ENCODE data around the gene ARL6IP5.

The ARL6IP5 gene

DNA sequence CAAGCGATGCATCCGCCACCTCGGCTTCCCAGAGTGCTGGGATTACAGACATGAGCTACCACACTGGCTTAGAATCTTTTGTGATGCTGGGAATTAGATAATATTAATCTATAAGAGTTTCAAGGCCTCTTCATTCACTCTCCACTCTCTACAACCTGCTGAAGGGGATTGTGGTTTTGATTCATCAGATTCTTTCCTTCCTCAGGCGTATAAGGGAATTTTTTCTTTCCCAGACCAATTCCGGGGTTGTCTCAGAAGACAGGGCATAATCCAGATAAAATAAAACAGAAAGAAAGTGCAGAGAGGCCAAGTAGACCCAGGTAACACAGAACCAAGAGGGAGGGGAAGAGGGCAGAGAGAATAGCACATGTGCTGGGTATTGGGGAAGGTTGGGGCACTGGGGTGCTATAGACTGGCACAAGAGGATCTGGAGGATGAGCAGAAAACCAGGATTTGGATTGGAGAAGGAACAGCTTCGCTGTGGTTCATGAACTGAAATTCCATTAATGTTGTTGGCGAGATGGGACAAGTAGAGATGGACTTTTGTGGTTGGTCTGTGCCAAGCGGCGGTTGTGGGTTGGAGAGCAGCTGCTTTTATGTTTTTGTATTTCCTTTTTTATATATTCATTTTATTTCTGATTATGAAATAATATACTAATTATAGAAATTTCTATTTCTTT lies 12.8 kb downstream of the ARL6IP5 start:
- no peak overlapping the region for H3K4me2 ChIP-seq (ENCODE audit: low read depth, low read length, poor library complexity, severe bottlenecking)
- H3K4me1 ChIP-seq (ENCODE audit: insufficient read depth, low read length, poor library complexity, severe bottlenecking) = peaks cover 25% of the 10 kb centered on the region
- H3K79me2 ChIP-seq (ENCODE audit: insufficient read depth, low read length) = peaks cover 78% of the 10 kb centered on the region
- peaks cover 13% of the 10 kb centered on the region; the same call in 1 of the 2 replicates for H3K36me3 ChIP-seq (ENCODE audit: insufficient read depth, low read length)
- H3F3A ChIP-seq (ENCODE audit: low read depth) = peaks cover under 1% of the 10 kb centered on the region; the same call in 1 of the 2 replicates
- TF ChIP-seq EZH2phosphoT487 (IDR thresholded peaks at IDR 0.05; ENCODE audit: borderline replicate concordance) = no peak
- TF ChIP-seq, protein P1, sequence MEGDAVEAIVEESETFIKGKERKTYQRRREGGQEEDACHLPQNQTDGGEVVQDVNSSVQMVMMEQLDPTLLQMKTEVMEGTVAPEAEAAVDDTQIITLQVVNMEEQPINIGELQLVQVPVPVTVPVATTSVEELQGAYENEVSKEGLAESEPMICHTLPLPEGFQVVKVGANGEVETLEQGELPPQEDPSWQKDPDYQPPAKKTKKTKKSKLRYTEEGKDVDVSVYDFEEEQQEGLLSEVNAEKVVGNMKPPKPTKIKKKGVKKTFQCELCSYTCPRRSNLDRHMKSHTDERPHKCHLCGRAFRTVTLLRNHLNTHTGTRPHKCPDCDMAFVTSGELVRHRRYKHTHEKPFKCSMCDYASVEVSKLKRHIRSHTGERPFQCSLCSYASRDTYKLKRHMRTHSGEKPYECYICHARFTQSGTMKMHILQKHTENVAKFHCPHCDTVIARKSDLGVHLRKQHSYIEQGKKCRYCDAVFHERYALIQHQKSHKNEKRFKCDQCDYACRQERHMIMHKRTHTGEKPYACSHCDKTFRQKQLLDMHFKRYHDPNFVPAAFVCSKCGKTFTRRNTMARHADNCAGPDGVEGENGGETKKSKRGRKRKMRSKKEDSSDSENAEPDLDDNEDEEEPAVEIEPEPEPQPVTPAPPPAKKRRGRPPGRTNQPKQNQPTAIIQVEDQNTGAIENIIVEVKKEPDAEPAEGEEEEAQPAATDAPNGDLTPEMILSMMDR (conservative IDR thresholded peaks at IDR 0.05; ENCODE audit: low read length) = no peak
- no peak overlapping the region for H3K4me3 ChIP-seq (ENCODE audit: low read length, poor library complexity, severe bottlenecking)
- H3K9me2 ChIP-seq (replicated peaks; ENCODE audit: low read depth, low read length) = no peaks in the 10 kb centered on the region
- no peaks in the 10 kb centered on the region for H3K9me3 ChIP-seq (ENCODE audit: insufficient read depth, low read depth, low read length)
- H3K9ac ChIP-seq (ENCODE audit: low read depth, low read length, poor library complexity, severe bottlenecking) = no peak overlapping the region
- H2AFZ ChIP-seq (ENCODE audit: low read length) = no peak overlapping the region
- no peaks in the 10 kb centered on the region for H3K27me3 ChIP-seq (ENCODE audit: insufficient read depth, low read length, poor library complexity, severe bottlenecking)
- H4K20me1 ChIP-seq (ENCODE audit: insufficient read depth, low read length, poor library complexity, severe bottlenecking) = peaks cover 8% of the 10 kb centered on the region

DNA sequence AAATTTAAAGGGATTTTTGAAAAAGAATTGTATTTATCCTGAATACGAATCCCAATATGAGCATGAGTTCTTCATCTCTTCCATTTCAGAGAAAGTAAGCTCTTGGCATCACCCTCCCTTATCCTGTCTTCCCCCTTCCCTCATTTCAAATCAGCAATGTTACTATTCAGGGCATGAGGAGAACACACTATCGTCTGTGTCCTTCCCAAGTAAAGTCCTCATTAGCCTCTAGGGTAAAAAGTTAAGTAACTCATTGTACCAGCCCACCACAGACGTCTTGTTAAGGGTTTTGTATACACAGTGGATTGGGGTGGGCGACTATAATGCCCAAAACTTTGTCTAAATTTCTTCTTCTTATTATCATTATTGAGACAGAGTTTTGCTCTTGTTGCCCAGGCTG lies 14.8 kb downstream of the ARL6IP5 start:
- no peaks in the 10 kb centered on the region for H3F3A ChIP-seq (ENCODE audit: low read depth)
- no peak overlapping the region for H3K9ac ChIP-seq (ENCODE audit: low read depth, low read length, poor library complexity, severe bottlenecking)
- H3K27me3 ChIP-seq (ENCODE audit: insufficient read depth, low read length, poor library complexity, severe bottlenecking) = no peaks in the 10 kb centered on the region
- no peak overlapping the region for H3K4me2 ChIP-seq (ENCODE audit: low read depth, low read length, poor library complexity, severe bottlenecking)
- H3K9me3 ChIP-seq (ENCODE audit: insufficient read depth, low read depth, low read length) = no peaks in the 10 kb centered on the region
- peaks cover 31% of the 10 kb centered on the region; the same call in 1 of the 2 replicates for H3K36me3 ChIP-seq (ENCODE audit: insufficient read depth, low read length)
- H4K20me1 ChIP-seq (ENCODE audit: insufficient read depth, low read length, poor library complexity, severe bottlenecking) = peaks cover 3% of the 10 kb centered on the region
- peaks cover 9% of the 10 kb centered on the region for H3K4me1 ChIP-seq (ENCODE audit: insufficient read depth, low read length, poor library complexity, severe bottlenecking)
- H3K4me3 ChIP-seq (ENCODE audit: low read length, poor library complexity, severe bottlenecking) = no peak overlapping the region
- TF ChIP-seq EZH2phosphoT487 (IDR thresholded peaks at IDR 0.05; ENCODE audit: borderline replicate concordance) = no peak
- TF ChIP-seq, protein P1 (conservative IDR thresholded peaks at IDR 0.05; ENCODE audit: low read length) = no peak
- peaks cover 58% of the 10 kb centered on the region for H3K79me2 ChIP-seq (ENCODE audit: insufficient read depth, low read length)
- H3K9me2 ChIP-seq (replicated peaks; ENCODE audit: low read depth, low read length) = no peaks in the 10 kb centered on the region
- no peak overlapping the region for H2AFZ ChIP-seq (ENCODE audit: low read length)

DNA sequence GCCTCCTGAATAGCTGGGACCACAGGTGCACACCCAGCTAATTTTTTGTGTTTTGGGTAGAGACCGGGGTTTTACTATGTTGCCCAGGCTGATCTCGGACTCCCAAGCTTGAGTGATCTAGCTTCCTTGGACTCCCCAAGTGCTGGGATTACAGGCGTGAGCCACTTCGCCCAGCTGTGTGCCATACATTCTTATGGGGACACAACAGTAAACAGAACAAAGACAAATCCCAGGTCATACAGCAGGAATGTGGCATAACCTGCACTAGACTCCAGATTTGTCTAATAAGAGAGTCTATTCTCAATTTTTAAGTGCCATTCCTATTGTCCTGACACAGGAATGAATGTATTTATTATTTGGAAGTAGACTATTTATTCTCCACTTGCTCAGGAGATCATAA lies 17.6 kb downstream of the ARL6IP5 start:
- Histone ChIP-seq H3K4me2 (ENCODE audit: low read depth, low read length, poor library complexity, severe bottlenecking) (no peak overlapping the region), H3K9me3 (ENCODE audit: insufficient read depth, low read depth, low read length) (no peaks in the 10 kb centered on the region), H3K4me1 (ENCODE audit: insufficient read depth, low read length, poor library complexity, severe bottlenecking) (peaks cover 4% of the 10 kb centered on the region), H3K79me2 (ENCODE audit: insufficient read depth, low read length) (peaks cover 33% of the 10 kb centered on the region), H3K9me2 (replicated peaks; ENCODE audit: low read depth, low read length) (no peaks in the 10 kb centered on the region), H3K4me3 (ENCODE audit: low read length, poor library complexity, severe bottlenecking) (no peak overlapping the region), H4K20me1 (ENCODE audit: insufficient read depth, low read length, poor library complexity, severe bottlenecking) (no peaks in the 10 kb centered on the region), H3F3A (ENCODE audit: low read depth) (no peaks in the 10 kb centered on the region), H3K36me3 (ENCODE audit: insufficient read depth, low read length) (peaks cover 48% of the 10 kb centered on the region; the same call in 1 of the 2 replicates), H3K9ac (ENCODE audit: low read depth, low read length, poor library complexity, severe bottlenecking) (no peak overlapping the region), H3K27me3 (ENCODE audit: insufficient read depth, low read length, poor library complexity, severe bottlenecking) (no peaks in the 10 kb centered on the region), H2AFZ (ENCODE audit: low read length) (no peak overlapping the region)
- TF ChIP-seq, protein P1 (conservative IDR thresholded peaks at IDR 0.05; ENCODE audit: low read length) = no peak
- no peak for TF ChIP-seq EZH2phosphoT487 (IDR thresholded peaks at IDR 0.05; ENCODE audit: borderline replicate concordance)

Measured in Loucy (cell line).